A673 (cell line): ENCODE data around the gene NTN1. TPM values are rescaled to one million over a fixed set of nuclear protein-coding genes. Genes with fewer than 3 reads are reported as not detected.
"Not testable (repeated sequence)": the region's sequence is repeated elsewhere in the genome, so short reads cannot be mapped to it uniquely, and the experiment has no call there.

Source experiments
- BruUV-seq: library from RNA; stranded (reverse); fragments of 400-500 nt; replicated peaks from 2 replicates; lab custom pipeline; 2021; lab: Mats Ljungman, UMichigan
- CTCF ChIA-PET: fragments of 300-600 bp; sonication (Branson Sonifier 250); formaldehyde crosslinking; loops from one replicate; lab custom pipeline; 2022; ENCODE audit warnings: antibody characterized with exemption; lab: Charles Lee
- POLR2A ChIA-PET: fragments of 300-600 bp; sonication (Branson Sonifier 250); formaldehyde crosslinking; loops from one replicate; lab custom pipeline; 2022; ENCODE audit warnings: antibody characterized with exemption; ENCODE audit not compliant: low non-redundant PET; lab: Charles Lee
- DNase-seq: peaks from one replicate; pipeline ENCODE4 v3.0.0-alpha.2; 2015; ENCODE audit warnings: low spot score
- H3K27ac ChIP-seq: fragments of 200-600 bp; sonication (generic); 2 replicates; pipeline ENCODE4 v1.5.1; 2016; ENCODE audit warnings: mixed run types, low read depth, mild to moderate bottlenecking, mixed read lengths, antibody characterized with exemption, low read length; ENCODE audit not compliant: poor library complexity, severe bottlenecking
- H3K27me3 ChIP-seq: fragments of 200-600 bp; sonication (generic); replicated peaks from 2 replicates; pipeline ENCODE4 v1.6.1; 2017; ENCODE audit warnings: mixed run types, low read depth, mild to moderate bottlenecking, mixed read lengths, antibody characterized with exemption, low read length; ENCODE audit not compliant: insufficient read depth, poor library complexity
- H3K36me3 ChIP-seq: fragments of 200-600 bp; sonication (generic); 2 replicates; pipeline ENCODE4 v1.6.1; 2016; ENCODE audit warnings: mixed run types, mild to moderate bottlenecking, mixed read lengths, antibody characterized with exemption, low read length; ENCODE audit not compliant: insufficient read depth, poor library complexity, severe bottlenecking
- H3K4me1 ChIP-seq: fragments of 200-600 bp; sonication (generic); 2 replicates; pipeline ENCODE4 v1.6.1; 2017; ENCODE audit warnings: mixed run types, mild to moderate bottlenecking, mixed read lengths, antibody characterized with exemption, low read length; ENCODE audit not compliant: insufficient read depth, poor library complexity, severe bottlenecking
- H3K4me3 ChIP-seq: fragments of 200-600 bp; sonication (generic); 2 replicates; pipeline ENCODE4 v1.5.1; 2016; ENCODE audit warnings: low read depth, mixed run types, mild to moderate bottlenecking, mixed read lengths, low read length; ENCODE audit not compliant: poor library complexity, severe bottlenecking
- H3K9me3 ChIP-seq: fragments of 200-600 bp; sonication (generic); 2 replicates; pipeline ENCODE4 v1.6.1; 2016; ENCODE audit warnings: mixed run types, low read depth, mild to moderate bottlenecking, mixed read lengths, antibody characterized with exemption, low read length; ENCODE audit not compliant: poor library complexity, severe bottlenecking
- EZH2 ChIP-seq: fragments of 200-600 bp; sonication (generic); IDR thresholded peaks from 2 replicates; pipeline ENCODE4 v1.6.1; 2017; ENCODE audit warnings: borderline replicate concordance, low read depth, mild to moderate bottlenecking, mixed read lengths, antibody characterized with exemption, low read length; ENCODE audit not compliant: poor library complexity, severe bottlenecking
- intact Hi-C: fragments of 100-400 bp; cut with micrococcal nuclease; formaldehyde crosslinking; loops from one replicate; pipeline ENCODE4 v1.10.0; 2022; ENCODE audit not compliant: unreplicated experiment
- total RNA-seq: library from RNA; stranded (reverse); gene quantifications from 2 replicates; pipeline ENCODE4 v1.2.3, GENCODE V29; 2021
- TF ChIP-seq, protein P1 (sequence below): fragments of 300-800, 200-600 bp; sonication (generic); conservative IDR thresholded peaks from 2 replicates; pipeline ENCODE4 v1.5.1; 2017; ENCODE audit warnings: low read depth, mild to moderate bottlenecking, antibody characterized with exemption, low read length, moderate library complexity, mixed read lengths

NTN1 gene
- total RNA-seq, 1 experiment from 2014 or later = 4.3 TPM

DNA sequence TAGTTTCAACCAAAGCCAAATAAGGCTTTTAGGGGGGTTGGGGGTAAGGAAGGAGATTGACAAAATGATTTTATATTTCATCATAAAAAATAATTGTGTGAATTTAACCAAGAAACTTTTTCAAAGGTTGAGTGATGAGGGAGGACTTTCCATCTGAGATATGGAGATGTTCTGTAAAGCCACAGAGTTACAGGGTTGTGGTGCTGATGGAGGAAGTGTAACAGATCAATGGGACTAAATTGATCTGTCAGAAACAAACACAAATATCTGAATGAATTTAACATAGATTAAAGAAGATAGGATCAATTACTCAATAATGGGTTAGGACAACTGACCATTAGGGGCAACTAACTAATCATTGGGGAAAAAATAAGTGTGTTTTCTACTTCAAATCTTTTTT is 41.6 kb upstream of the NTN1 start:
- H3K4me3 ChIP-seq = no peak overlapping the region
- ChIA-PET POLR2A (no interaction called here), CTCF (no interaction called here)
- no peaks in the 10 kb centered on the region for H3K9me3 ChIP-seq
- intact Hi-C loops = no loop called here
- no peak for DNase-seq
- no peaks in the 10 kb centered on the region for H3K4me1 ChIP-seq
- H3K27me3 ChIP-seq = no peaks in the 10 kb centered on the region
- no peak overlapping the region for H3K27ac ChIP-seq
- TF ChIP-seq, protein P1, sequence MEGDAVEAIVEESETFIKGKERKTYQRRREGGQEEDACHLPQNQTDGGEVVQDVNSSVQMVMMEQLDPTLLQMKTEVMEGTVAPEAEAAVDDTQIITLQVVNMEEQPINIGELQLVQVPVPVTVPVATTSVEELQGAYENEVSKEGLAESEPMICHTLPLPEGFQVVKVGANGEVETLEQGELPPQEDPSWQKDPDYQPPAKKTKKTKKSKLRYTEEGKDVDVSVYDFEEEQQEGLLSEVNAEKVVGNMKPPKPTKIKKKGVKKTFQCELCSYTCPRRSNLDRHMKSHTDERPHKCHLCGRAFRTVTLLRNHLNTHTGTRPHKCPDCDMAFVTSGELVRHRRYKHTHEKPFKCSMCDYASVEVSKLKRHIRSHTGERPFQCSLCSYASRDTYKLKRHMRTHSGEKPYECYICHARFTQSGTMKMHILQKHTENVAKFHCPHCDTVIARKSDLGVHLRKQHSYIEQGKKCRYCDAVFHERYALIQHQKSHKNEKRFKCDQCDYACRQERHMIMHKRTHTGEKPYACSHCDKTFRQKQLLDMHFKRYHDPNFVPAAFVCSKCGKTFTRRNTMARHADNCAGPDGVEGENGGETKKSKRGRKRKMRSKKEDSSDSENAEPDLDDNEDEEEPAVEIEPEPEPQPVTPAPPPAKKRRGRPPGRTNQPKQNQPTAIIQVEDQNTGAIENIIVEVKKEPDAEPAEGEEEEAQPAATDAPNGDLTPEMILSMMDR = no peak
- no peak for TF ChIP-seq EZH2
- no peaks in the 10 kb centered on the region for H3K36me3 ChIP-seq
- BruUV-seq = no TSS peak

DNA sequence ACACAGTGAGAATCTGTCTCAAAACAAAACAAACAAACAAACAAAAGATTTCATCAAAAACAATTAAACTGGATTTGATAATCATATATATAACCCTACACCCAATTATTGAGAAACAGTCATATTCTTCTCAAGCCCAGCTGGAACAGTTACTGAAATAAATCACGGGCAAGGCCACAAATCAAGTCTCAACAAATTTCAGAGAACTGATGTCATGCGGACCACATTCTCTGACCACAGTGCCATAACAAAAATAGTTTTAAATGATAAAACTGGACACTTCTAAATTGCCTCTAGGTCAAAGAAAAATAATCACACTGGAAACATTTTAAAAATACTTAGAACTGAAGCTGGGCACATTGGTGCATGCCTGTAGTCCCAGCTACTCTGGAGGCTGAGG is 39.9 kb upstream of the NTN1 start:
- POLR2A ChIA-PET = no interaction called here
- CTCF ChIA-PET = no interaction called here
- H3K4me3 ChIP-seq = no peak overlapping the region

DNA sequence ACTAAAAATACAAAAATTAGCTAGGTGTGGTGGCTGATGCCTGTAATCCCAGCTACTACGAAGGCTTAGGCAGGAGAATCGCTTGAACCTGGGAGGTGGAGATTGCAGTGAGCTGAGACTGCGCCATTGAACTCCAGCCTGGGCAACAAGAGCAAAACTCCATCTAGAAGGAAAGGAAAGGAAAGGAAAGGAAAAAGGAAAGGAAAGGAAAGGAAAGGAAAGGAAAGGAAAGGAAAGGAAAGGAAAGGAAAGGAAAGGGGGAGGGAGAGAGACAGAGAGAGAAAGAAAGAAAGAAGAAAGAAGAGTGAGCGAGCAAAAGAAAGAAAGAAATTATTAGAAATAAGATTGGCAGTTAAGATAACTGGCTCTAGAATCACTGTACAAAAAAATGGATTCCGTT is 37.1 kb upstream of the NTN1 start:
- CTCF ChIA-PET, BruUV-seq, H3K4me3 ChIP-seq, H3K27ac ChIP-seq, intact Hi-C loops, DNase-seq, H3K27me3 ChIP-seq, H3K36me3 ChIP-seq, POLR2A ChIA-PET, H3K9me3 ChIP-seq, H3K4me1 ChIP-seq: not testable (repeated sequence)

More for the DNA sequence above, 39.9 kb upstream of the NTN1 start:
- no peak overlapping the region for H3K27ac ChIP-seq
- BruUV-seq = no TSS peak
- no peaks in the 10 kb centered on the region for H3K4me1 ChIP-seq
- intact Hi-C loops = no loop called here
- TF ChIP-seq EZH2 = no peak
- TF ChIP-seq, protein P1 = no peak
- H3K27me3 ChIP-seq = no peaks in the 10 kb centered on the region
- H3K36me3 ChIP-seq = no peaks in the 10 kb centered on the region
- DNase-seq = no peak
- H3K9me3 ChIP-seq = peaks cover 5% of the 10 kb centered on the region

DNA sequence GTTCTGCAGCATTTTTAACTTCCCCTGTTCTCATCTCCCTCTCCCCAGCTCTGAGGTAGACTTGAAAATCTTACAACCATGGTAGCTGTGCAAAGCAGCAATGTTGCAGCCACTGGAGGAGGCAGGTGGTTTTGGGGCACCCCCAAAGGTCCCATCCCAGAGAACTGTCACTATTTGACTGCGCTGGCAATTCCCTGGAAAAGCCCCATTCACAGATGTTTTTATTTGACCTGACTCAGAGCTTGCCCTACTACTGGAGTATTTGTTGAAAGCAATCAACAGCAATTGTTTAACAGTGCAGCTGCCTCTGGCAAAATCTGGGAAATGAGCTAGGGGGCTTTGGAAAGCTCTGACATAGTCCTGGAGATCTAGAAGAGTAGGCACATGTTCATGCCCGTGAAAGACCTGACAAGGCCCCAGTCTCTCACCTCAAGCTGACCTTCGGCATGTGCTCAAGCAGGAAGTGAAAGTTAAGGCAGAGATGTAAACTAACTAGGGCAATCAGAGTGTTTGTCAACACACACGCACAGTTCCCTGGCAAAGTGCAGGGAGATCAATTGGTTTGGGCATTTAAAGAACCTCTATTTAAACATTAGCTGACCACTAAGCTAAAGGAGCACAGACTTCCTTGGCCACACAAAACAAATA is 36.1 kb upstream of the NTN1 start:
- CTCF ChIA-PET = no interaction called here
- TF ChIP-seq EZH2 = no peak
- TF ChIP-seq, protein P1 = no peak

More for the DNA sequence above, 36.1 kb upstream of the NTN1 start:
- H3K36me3 ChIP-seq = no peaks in the 10 kb centered on the region
- no peak overlapping the region for H3K27ac ChIP-seq
- POLR2A ChIA-PET = no interaction called here
- intact Hi-C loops = no loop called here
- no peak for DNase-seq
- H3K9me3 ChIP-seq = peaks cover 5% of the 10 kb centered on the region
- BruUV-seq = no TSS peak
- H3K4me1 ChIP-seq = no peaks in the 10 kb centered on the region
- no peaks in the 10 kb centered on the region for H3K27me3 ChIP-seq
- H3K4me3 ChIP-seq = no peak overlapping the region
